Smooth muscle cell (in vitro differentiated cells): Measurements from ENCODE around the gene RNF40. TPM values are rescaled to one million over a fixed set of nuclear protein-coding genes. Genes with fewer than 3 reads are reported as not detected.

Experiments used
- DNase-seq: peaks from one replicate; lab custom pipeline; 2025; ENCODE audit not compliant: unreplicated experiment; lab: John Stamatoyannopoulos, UW
- H2AFZ ChIP-seq: fragments of 200-600 bp; sonication (generic); 2 replicates; pipeline ENCODE4 v1.6.0; 2016; ENCODE audit warnings: antibody characterized with exemption, low read depth, mild to moderate bottlenecking
- H3F3A ChIP-seq: fragments of 200-600 bp; sonication (generic); 2 replicates; pipeline ENCODE4 v1.6.0; 2017; ENCODE audit warnings: antibody characterized with exemption, low read depth
- H3K27ac ChIP-seq: fragments of 200-600 bp; sonication (generic); 2 replicates; pipeline ENCODE4 v1.5.1; 2016; ENCODE audit warnings: low read depth, mild to moderate bottlenecking
- H3K27me3 ChIP-seq: fragments of 200-600 bp; sonication (generic); 2 replicates; pipeline ENCODE4 v1.6.1; 2016; ENCODE audit warnings: low read depth, mild to moderate bottlenecking
- H3K36me3 ChIP-seq: fragments of 200-600 bp; sonication (generic); 2 replicates; pipeline ENCODE4 v1.5.1; 2016; ENCODE audit warnings: low read depth
- H3K4me1 ChIP-seq: fragments of 200-600 bp; sonication (generic); 2 replicates; pipeline ENCODE4 v1.5.1; 2016; ENCODE audit warnings: low read depth
- H3K4me2 ChIP-seq: fragments of 200-600 bp; sonication (generic); 2 replicates; pipeline ENCODE4 v1.6.0; 2016; ENCODE audit warnings: mild to moderate bottlenecking
- H3K4me3 ChIP-seq: fragments of 200-600 bp; sonication (generic); 2 replicates; pipeline ENCODE4 v1.5.1; 2016; ENCODE audit warnings: mild to moderate bottlenecking
- H3K79me2 ChIP-seq: fragments of 200-600 bp; sonication (generic); 2 replicates; pipeline ENCODE4 v1.6.0; 2016; ENCODE audit warnings: low read depth, mild to moderate bottlenecking
- H3K9ac ChIP-seq: fragments of 200-600 bp; sonication (generic); 2 replicates; pipeline ENCODE4 v1.6.0; 2016; ENCODE audit warnings: low read depth
- H3K9me3 ChIP-seq: fragments of 200-600 bp; sonication (generic); replicated peaks from 2 replicates; pipeline ENCODE4 v1.5.1; 2016; ENCODE audit warnings: low read depth
- H4K20me1 ChIP-seq: fragments of 200-600 bp; sonication (generic); 2 replicates; pipeline ENCODE4 v1.6.0; 2016; ENCODE audit warnings: low read depth
- WGBS: methylation state at CpG from one replicate; pipeline ENCODE4 v1.1.7; 2016; ENCODE audit warnings: low lambda C conversion rate; 5-methylcytosine and 5-hydroxymethylcytosine counted together
- polyA plus RNA-seq: library from polyadenylated mRNA; unstranded; fragments of >200 nt; fragmentation: Nextera tagmentation; extraction: Ambion mirVana; gene quantifications from 2 replicates; pipeline ENCODE4 v1.2.1, GENCODE V29; 2016
- total RNA-seq: library from RNA; depleted of rRNA; stranded (reverse); fragments of >200 nt; gene quantifications from 2 replicates; pipeline ENCODE4 v1.2.3, GENCODE V29; 2014
- TF ChIP-seq, protein P1 (sequence below): fragments of 200-600 bp; sonication (generic); IDR thresholded peaks from 2 replicates; pipeline ENCODE4 v1.5.1; 2017; ENCODE audit warnings: borderline replicate concordance, mild to moderate bottlenecking, antibody characterized with exemption; ENCODE audit not compliant: insufficient read depth, poor library complexity, severe bottlenecking

RNF40 gene
- total and polyA plus RNA-seq, 2 experiments from 2014 or later, result 66.1 to 92.5 TPM

DNA sequence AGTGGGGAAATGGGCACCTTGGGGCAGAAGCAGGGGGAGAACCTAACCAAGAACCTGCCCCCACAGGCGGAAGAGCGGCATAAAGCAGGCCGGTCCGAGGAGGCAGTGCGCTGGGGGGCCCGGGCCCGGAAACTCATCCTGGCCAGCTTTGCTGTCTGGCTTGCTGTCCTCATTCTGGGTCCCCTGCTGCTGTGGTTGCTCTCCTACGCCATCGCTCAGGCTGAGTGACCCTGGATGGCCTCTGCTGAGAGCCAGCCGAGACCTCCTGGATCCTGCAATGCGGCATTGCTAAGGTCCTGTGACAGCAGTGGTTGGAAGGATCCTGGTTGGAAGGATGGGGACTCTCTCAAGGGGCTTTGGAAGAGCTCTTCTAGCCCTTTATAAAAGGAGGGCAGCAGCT is 18.4 kb upstream of the RNF40 start:
- Histone ChIP-seq H4K20me1 (peaks cover 12% of the 10 kb centered on the region), H3K4me1 (peaks cover 7% of the 10 kb centered on the region), H3K27ac (peak overlapping the region; percentile 8), H3K36me3 (peaks cover 8% of the 10 kb centered on the region), H3K9me3 (no peaks in the 10 kb centered on the region), H3K79me2 (peaks cover 4% of the 10 kb centered on the region), H3K4me2 (no peak overlapping the region), H3K27me3 (no peaks in the 10 kb centered on the region), H3K4me3 (no peak overlapping the region), H3F3A (peaks cover 12% of the 10 kb centered on the region), H2AFZ (no peak overlapping the region), H3K9ac (no peak overlapping the region)
- 97% methylated on average over 11 of the region's 11 CpGs for WGBS
- TF ChIP-seq, protein P1, sequence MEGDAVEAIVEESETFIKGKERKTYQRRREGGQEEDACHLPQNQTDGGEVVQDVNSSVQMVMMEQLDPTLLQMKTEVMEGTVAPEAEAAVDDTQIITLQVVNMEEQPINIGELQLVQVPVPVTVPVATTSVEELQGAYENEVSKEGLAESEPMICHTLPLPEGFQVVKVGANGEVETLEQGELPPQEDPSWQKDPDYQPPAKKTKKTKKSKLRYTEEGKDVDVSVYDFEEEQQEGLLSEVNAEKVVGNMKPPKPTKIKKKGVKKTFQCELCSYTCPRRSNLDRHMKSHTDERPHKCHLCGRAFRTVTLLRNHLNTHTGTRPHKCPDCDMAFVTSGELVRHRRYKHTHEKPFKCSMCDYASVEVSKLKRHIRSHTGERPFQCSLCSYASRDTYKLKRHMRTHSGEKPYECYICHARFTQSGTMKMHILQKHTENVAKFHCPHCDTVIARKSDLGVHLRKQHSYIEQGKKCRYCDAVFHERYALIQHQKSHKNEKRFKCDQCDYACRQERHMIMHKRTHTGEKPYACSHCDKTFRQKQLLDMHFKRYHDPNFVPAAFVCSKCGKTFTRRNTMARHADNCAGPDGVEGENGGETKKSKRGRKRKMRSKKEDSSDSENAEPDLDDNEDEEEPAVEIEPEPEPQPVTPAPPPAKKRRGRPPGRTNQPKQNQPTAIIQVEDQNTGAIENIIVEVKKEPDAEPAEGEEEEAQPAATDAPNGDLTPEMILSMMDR, result no peak
- DNase-seq, result no peak

DNA sequence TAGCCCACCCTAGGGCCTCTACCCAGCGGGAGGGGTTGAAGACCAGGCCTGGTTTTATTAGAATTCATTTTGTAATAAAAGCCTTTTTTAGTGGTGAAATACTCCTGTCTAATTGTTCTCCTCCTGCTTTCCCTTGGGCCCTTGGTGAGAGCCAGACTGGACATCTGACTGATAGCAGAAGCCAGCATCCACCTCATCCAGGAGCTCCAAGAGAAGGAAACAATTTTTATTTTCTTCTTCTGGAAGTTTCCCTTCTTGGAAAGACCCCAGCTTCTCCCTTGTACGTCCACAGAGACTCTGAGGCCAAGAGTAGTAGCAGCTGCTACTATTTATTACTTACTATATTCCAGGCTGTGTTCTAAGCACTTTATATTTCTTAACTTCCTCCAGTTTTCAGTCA is 17.9 kb upstream of the RNF40 start:
- peaks cover 7% of the 10 kb centered on the region for H3K4me1 ChIP-seq
- no peaks in the 10 kb centered on the region for H3K9me3 ChIP-seq
- no peak for DNase-seq
- peaks cover 12% of the 10 kb centered on the region for H4K20me1 ChIP-seq
- H3K27ac ChIP-seq, result no peak overlapping the region
- H3K9ac ChIP-seq, result no peak overlapping the region
- peaks cover 12% of the 10 kb centered on the region for H3F3A ChIP-seq
- WGBS, result 100% methylated on average over 2 of the region's 2 CpGs
- no peak overlapping the region for H3K4me2 ChIP-seq
- TF ChIP-seq, protein P1, result no peak
- no peak overlapping the region for H3K4me3 ChIP-seq
- H3K79me2 ChIP-seq, result peaks cover 6% of the 10 kb centered on the region
- H3K27me3 ChIP-seq, result no peaks in the 10 kb centered on the region
- peaks cover 8% of the 10 kb centered on the region for H3K36me3 ChIP-seq
- no peak overlapping the region for H2AFZ ChIP-seq

DNA sequence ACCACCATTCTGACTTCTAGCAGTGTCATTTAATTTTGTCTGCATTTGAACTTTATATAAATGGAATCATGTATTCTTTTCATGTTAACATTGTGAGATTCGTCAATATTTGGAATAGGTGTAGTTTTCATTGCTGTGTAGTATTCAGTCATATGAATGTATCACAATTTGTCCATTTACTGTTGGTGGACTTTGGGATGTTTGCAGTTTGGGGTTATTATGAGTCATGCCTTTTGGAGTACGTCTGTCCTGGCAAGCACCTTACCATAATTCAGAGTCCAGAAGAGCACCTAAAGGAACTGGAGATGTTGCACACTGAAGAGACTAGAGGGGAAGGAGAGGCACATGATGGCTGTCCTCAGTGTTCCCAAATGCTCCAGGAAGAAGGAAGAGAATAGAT is 17.0 kb upstream of the RNF40 start:
- no peak overlapping the region for H3K9ac ChIP-seq
- peaks cover 14% of the 10 kb centered on the region for H3K79me2 ChIP-seq
- 93% methylated on average over 2 of the region's 2 CpGs for WGBS
- H3K4me2 ChIP-seq, result no peak overlapping the region
- peaks cover 11% of the 10 kb centered on the region for H4K20me1 ChIP-seq
- TF ChIP-seq, protein P1, result no peak
- H3F3A ChIP-seq, result peaks cover 12% of the 10 kb centered on the region
- H3K4me3 ChIP-seq, result no peak overlapping the region
- no peak for DNase-seq
- H2AFZ ChIP-seq, result no peak overlapping the region
- H3K9me3 ChIP-seq, result no peaks in the 10 kb centered on the region
- H3K27ac ChIP-seq, result peak overlapping the region; percentile 18
- peaks cover 7% of the 10 kb centered on the region for H3K4me1 ChIP-seq
- peaks cover 8% of the 10 kb centered on the region for H3K36me3 ChIP-seq
- no peaks in the 10 kb centered on the region for H3K27me3 ChIP-seq

DNA sequence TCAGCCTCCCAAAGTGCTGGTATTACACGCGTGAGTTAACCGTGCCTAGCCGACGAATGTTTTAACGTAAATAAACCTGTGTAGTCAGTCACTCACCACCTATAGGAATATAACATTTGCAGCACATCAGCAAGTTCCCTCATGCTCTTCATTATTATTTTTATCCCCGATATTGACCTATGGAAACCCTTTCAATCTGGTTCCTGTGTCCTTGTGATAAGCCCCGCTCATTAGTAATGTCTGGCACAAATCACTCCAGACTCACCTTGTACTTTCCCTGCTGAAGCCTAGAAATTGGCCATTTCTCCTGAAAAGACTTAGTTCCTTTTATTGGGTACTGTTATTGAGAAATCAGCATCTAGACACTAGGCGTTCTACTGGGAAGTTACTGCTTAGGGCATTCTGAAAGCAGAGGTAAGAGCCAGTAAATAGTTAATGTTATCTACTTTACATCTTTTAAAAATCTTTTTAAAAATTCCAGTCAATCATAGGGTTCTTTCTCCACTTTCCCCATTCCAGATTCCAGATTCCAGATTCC is 15.4 kb upstream of the RNF40 start:
- H3K79me2 ChIP-seq, result peaks cover 18% of the 10 kb centered on the region
- H3K4me1 ChIP-seq, result peaks cover 3% of the 10 kb centered on the region
- 95% methylated on average over 9 of the region's 9 CpGs for WGBS
- DNase-seq, result no peak
- TF ChIP-seq, protein P1, result no peak
- H2AFZ ChIP-seq, result no peak overlapping the region
- H3K27ac ChIP-seq, result peak overlapping the region; percentile 74
- peaks cover 9% of the 10 kb centered on the region for H3F3A ChIP-seq
- H3K27me3 ChIP-seq, result no peaks in the 10 kb centered on the region
- no peak overlapping the region for H3K4me2 ChIP-seq
- H3K9me3 ChIP-seq, result no peaks in the 10 kb centered on the region
- no peak overlapping the region for H3K4me3 ChIP-seq
- H3K9ac ChIP-seq, result no peak overlapping the region
- H3K36me3 ChIP-seq, result peaks cover 8% of the 10 kb centered on the region
- peaks cover 7% of the 10 kb centered on the region for H4K20me1 ChIP-seq
